HG03103 (cell line): ENCODE measurements around the gene KCNC3.

Source experiments
- ATAC-seq: cut with Tn5 transposase; IDR thresholded peaks from one replicate; pipeline ENCODE4 v1.9.1; 2021; ENCODE audit warnings: low read depth; ENCODE audit not compliant: unreplicated experiment

KCNC3 gene

GRCh38 chr19:50328224-50328872 lies 829 bp downstream of the KCNC3 start:
- ATAC-seq: no peak

DNA sequence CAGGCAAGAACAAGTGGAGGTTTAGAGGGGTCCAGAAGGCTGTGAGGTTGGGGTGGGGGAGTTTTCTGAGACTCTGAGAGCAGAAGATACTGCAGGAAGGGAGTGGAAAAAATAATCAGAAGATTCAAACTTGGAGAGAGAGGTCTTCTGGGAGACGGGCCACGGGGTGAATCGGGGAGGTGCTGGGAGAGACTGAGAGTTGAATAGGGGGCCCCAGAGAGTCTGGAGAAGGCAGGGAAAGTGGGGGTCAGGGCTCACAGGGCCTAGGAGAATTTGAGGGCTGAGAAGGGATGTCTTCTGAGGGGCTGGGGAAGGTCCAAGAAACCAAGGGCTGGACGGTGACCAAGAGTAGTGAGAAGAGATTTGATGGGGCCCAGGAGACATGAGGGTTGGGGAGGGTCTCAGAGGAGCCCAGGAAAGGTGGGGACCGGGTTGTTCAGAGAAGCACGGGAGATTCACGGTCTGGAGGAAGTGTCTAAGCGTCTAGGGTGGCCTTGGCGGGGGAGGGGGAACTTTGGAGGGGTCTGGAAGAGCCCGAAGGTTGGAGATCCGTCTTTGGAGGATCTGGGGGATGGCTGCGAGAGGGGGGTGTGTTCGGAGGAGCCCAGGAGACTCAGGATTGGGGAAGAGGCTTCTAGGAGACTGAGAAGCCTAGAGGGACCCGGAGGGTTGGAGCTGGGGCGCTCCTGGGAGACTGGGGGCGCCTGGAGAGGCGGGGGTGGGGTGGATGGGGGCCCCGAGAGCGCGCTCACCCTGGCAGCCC lies 1.5 kb downstream of the KCNC3 start:
- no peak for ATAC-seq

DNA sequence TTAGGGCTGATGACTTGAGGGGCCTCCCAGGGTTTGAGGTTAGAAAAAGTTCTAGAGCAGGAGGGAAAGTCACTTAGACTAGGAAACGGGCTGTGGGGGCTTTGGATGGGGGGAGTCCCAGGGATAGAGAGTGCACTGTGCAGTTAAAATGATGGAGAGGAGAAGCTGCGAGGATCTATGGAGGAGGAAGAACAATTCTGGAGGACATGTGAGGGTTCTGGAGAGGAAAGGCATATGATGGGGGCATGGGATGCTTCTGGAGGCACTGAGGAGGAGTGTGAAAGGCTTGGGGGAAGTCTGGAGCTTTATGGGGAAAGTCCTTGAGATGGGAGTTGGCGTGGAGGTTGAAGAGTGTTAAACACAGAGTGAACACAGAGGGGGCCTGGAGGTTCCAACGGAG lies 2.2 kb downstream of the KCNC3 start:
- ATAC-seq: no peak

- ATAC-seq: no peak
Measured at GRCh38 chr19:50326101-50326664, 3.0 kb downstream of the KCNC3 start.

- no peak for ATAC-seq
Measured at GRCh38 chr19:50325310-50326100, 3.7 kb downstream of the KCNC3 start.

GRCh38 chr19:50324331-50324730 lies 4.8 kb downstream of the KCNC3 start:
- ATAC-seq: no peak

- ATAC-seq: no peak
Measured at GRCh38 chr19:50323782-50324133, 5.4 kb downstream of the KCNC3 start.

DNA sequence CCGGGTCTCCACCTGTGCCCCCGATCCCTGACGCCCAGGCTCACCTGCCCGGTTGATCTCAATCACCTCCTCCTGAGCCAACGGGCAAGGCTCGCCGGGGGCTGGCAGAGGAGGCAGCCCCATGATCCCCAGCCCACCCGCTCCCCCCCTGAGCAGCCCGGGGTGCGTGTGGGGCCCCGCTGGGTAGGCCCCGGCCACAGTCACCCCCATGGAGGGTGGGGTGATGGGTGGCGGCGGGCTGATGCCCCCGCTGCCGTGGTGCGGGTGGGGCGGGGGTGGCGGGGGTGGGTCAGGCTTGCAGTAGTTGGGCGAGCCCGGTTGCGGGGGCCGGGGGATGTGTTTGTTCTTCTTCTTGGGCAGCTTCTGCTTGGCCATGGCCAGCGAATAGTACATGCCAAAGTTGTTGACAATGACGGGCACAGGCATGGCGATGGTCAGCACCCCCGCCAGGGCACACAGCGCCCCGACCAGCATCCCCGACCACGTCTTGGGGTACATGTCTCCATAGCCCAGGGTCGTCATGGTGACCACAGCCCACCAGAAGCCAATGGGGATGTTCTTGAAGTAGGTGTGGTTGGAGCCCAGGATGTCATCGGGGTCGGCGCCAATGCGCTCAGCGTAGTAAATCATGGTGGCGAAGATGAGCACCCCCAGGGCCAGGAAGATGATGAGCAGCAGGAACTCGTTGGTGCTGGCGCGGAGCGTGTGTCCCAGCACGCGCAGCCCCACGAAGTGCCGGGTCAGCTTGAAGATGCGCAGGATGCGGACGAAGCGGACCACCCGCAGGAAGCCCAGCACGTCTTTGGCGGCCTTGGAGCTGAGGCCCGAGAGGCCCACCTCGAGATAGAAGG lies 6.0 kb downstream of the KCNC3 start:
- ATAC-seq: no peak

GRCh38 chr19:50322234-50322633 lies 6.9 kb downstream of the KCNC3 start:
- ATAC-seq: no peak

- no peak for ATAC-seq
Measured at GRCh38 chr19:50321831-50322230, 7.3 kb downstream of the KCNC3 start.

DNA sequence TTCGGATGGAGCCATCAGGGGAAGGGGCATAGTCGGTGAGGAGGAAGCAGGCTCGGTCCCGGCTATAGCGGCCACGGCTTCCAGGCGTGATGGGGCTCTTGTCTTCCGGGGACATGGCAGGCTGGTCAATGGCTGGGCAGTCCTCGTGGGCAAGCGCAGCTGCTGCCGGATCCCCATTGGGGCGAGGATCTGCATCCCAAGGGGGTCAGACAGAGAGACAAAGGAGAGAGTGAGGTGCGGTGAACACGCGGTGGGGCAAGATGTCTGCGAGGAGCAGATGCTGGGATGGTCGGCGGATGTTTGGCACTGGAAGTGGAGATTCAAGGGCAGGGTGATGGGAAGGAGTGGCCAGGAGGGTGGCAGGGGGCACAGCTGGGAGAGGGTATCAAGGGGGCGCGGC lies 8.6 kb downstream of the KCNC3 start:
- ATAC-seq: no peak

DNA sequence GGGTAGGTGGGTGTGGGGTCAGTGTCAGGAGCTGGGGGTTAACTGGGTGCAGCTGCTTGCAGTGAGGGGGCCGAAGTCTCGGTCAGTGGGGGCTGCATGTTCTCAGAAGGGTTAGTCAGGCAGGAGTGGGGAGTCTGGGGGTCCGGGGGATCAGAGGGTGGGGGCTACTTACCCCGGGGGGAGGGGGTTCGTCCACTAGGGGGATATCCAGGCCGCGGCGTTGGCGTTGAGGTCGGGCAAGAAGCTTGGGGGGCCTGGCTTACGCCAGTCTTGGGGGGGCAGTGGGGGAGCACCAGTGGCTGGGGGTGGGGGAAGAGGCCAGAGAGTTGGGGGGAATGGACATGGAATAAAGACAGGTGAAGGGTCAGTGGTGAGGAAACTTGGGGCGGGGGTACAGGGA lies 9.1 kb downstream of the KCNC3 start:
- no peak for ATAC-seq

DNA sequence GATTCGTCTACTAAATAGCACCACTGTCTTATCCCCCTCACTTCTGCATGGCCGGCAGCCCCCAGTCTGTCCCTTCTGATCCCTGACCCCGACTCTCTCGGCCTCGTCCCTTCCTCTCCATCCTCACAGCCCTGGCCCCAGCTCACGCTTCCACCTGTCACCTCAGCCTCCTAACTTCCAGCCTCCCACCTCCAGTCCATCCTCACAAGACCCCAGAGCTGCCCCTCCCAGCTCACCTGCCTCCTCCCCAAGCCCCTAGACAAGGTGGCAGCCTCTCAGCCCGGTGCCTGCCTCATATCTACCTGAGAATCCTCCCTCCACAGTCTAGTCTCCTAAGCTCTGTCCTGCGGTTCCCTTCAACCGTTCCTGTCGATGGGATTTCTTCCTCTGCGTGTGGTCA lies 10.0 kb downstream of the KCNC3 start:
- ATAC-seq: no peak

DNA sequence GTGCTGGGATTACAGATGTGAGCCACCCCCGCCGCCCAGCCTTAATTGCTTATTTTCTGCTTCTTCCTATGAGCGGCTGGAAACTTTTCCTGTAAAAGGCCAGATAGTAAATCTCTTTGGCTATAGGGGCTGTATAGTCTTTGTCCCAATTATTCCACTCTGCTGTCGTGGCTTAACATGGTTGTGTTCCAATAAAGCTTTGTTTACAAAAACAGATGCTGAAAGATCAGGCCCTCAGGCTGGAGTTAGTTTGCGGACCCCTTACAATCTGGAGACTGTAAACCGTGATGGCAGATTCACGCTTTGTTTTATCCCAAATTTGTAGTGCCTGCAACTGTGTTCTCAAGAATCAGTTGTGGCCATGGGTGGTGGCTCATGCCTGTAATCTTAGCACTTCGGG lies 10.7 kb downstream of the KCNC3 start:
- ATAC-seq: no peak

DNA sequence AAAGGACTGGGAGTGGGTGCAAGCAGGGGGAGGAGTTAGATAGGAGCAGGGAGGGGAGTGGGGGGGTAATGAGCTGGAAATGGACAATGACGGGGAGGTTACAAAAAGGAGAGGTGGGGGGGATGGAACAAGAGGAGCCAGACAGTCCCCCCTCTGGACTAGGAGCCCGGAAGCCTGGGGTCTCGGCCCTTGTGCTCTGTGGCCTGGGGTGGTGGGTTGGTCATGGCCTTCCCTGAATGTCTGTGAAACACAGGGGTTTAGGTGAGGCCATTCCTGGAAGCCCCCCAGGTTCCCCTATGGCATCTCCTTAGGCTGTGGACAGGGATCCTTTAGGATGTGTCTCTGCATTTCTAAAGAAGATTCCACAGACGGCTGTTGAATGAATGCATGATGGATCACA lies 12.1 kb downstream of the KCNC3 start:
- ATAC-seq: no peak

DNA sequence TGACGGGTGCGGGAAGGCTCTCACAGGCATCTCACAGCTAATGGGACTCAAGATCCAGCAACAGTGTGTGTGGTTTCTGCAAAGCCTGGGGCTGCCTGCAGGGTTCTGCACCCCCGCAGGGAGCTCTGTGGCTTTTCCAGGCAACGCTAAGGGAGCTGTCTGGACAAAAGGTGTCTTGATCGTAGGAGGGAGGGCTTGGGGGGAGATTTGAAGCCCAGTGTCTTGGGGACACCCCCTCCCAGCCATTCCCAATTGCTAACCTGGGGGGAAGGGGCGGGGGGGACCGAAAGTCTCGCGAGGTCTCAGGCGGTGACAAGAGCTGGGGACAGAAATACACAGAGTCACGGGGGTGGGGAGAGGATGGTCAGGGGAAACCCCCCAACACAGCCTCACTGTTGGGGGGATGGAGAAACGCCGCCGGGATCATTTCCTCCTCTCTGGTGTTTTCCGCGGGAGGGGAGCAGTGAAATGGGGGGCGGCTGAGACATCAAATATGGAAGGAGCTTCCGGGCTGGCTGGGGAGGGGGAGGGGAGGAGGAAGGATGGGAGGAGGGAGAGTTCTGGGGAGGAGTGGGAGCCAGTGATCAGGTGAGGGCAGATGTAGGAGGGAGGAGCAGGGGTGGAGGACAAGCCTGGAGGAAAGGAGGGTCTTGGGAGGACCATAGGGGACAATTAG lies 13.3 kb downstream of the KCNC3 start:
- no peak for ATAC-seq

DNA sequence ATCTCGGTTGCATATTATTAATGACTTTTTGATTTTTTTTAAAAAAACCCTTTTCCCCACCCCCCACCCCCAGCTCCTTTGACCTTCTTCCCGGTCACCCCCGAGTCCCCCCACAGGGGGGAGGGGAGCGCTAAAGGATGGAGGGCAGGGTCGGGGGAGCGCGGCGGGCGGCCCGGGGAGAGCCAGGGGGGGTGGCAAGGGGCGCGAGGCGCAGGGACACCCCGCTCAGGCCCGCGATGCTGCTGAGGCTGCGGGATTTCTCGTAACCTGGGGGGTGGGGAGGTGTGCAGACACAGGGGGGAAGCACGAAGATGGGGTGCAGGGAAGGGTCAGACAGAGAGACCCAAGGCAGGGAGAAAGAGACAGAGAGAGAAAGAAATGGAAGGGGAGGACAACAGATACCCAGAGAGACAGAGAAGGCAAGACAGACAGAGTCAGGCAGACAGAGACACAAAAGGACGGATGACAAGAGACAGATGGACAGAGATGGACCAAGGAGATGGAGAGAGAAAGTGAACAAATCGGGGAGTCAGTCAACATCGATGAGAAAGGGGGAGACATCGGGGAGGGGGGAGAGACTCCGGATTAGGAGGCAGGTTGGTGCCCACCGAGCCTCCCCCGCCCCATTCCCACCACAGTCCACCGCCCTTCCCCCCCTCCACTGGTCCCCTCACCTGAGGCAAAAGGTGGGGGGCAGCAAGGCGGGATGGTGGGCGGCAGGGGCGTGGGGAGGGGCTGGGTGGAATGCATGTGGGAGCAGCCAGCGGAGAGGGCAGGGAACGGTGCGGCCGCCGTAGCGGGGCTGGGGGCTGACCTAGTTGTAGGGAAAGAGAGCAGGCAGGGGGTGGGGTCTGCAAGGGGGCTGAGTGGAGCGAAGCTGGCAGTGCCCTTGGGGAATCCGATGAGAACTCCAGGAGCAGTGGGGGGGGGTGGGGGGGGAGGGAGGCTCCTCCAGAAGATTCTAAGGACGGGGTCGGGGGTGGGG lies 14.2 kb downstream of the KCNC3 start:
- no peak for ATAC-seq

DNA sequence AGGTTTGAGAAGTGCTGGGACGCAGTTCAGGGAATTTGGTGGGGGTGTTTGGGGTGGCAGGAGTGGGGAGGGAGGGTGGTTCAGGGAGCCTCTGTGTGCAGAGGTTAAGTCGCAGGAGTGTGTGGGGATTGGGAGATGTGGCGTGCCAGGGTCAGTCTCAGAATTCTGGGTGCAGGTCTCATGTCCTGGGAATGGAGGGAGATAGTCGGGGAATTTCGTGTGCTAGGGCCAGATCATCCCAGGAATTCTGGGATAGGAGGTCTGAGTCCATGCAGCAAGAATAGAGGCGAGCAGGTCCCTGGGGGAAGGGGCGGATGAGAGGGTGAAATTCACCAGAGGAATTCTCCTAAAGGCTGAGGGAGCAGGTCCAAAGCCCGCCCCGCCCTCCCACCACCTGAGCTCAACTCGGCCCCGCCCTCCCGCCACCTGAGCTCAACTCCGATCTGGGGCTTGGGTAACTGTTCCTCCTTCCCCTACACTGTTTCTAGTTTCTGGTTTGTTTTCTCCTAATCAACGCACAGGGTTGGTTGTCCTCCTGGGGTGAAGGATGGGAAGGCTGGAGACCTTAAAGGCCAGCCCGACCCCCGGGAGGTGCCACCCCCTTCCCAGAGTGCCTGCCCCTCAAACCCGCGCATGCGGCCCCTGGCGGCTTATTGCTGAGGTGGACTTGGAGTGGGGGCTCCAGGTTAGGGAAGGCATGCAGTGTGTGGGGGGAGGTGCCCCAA lies 15.2 kb downstream of the KCNC3 start:
- no peak for ATAC-seq
